ENCODE data around the gene ZNF205.

GRCh38 chr16:3112881-3113574 lies 642 bp downstream of the ZNF205 start:
- TF ChIP-seq CTCF (IDR thresholded peaks at IDR 0.05 in 2 of 3, conservative IDR thresholded peaks at IDR 0.05 in 1 of 3; ENCODE audit: borderline replicate concordance in 1 of 3, insufficient read depth in 1 of 3, low read depth in 2 of 3, low read length in 2 of 3), result no peak
- TF ChIP-seq POLR2AphosphoS5 (IDR thresholded peaks at IDR 0.05; ENCODE audit: low read depth, low read length), result no peak
- no peak for TF ChIP-seq ZNF274 (IDR thresholded peaks at IDR 0.05; ENCODE audit: low read depth, low read length)
- no peak for TF ChIP-seq ZBTB33 (IDR thresholded peaks at IDR 0.05; ENCODE audit: extremely low read depth, insufficient replicate concordance, low read length)
- TF ChIP-seq ATF3 (IDR thresholded peaks at IDR 0.05), result no peak
- no peak for TF ChIP-seq EZH2 (IDR thresholded peaks at IDR 0.05)
- TF ChIP-seq ELF1 (IDR thresholded peaks at IDR 0.05; ENCODE audit: borderline replicate concordance, low read depth), result no peak
- no peak for TF ChIP-seq SRF (IDR thresholded peaks at IDR 0.05; ENCODE audit: low read depth)
- TF ChIP-seq POLR2A (IDR thresholded peaks at IDR 0.05; ENCODE audit: borderline replicate concordance, extremely low read depth, insufficient read depth, insufficient read length), result no peak
- TF ChIP-seq RAD21 (IDR thresholded peaks at IDR 0.05; ENCODE audit: low read depth), result no peak
- no peak for TF ChIP-seq REST (IDR thresholded peaks at IDR 0.05; ENCODE audit: low read depth)
- TF ChIP-seq YY1 (IDR thresholded peaks at IDR 0.05; ENCODE audit: extremely low read depth, insufficient replicate concordance, low read depth, low read length), result no peak
- TF ChIP-seq MAX (IDR thresholded peaks at IDR 0.05), result no peak
